HepG2 (cell line): Measurements from ENCODE around the gene CCL13. TPM values are rescaled to one million over a fixed set of nuclear protein-coding genes. Genes with fewer than 3 reads are reported as not detected.

Experiments
- BHLHE40 ChIP-seq: IDR thresholded peaks from 2 replicates; pipeline ENCODE4 v1.6.1; 2011; ENCODE audit warnings: low read length, improper control_type of control experiment
- NAIF1 ChIP-seq: sonication (generic); formaldehyde crosslinking; IDR thresholded peaks from 2 replicates; pipeline ENCODE4 v1.5.0; 2020; ENCODE audit warnings: mild to moderate bottlenecking, missing genetic modification reagents, borderline replicate concordance
- YEATS4 ChIP-seq: sonication (generic); formaldehyde crosslinking; IDR thresholded peaks from 2 replicates; pipeline ENCODE4 v1.4.0; 2020; ENCODE audit warnings: missing genetic modification reagents, borderline replicate concordance
- ZNF256 ChIP-seq: sonication (generic); formaldehyde crosslinking; conservative IDR thresholded peaks from 2 replicates; pipeline ENCODE4 v1.4.0; 2020; ENCODE audit warnings: missing genetic modification reagents
- ZNF770 ChIP-seq: sonication (generic); formaldehyde crosslinking; IDR thresholded peaks from 2 replicates; pipeline ENCODE4 v1.5.0; 2020; ENCODE audit warnings: mild to moderate bottlenecking, missing genetic modification reagents
- polyA plus RNA-seq, 8 experiments: library from polyadenylated mRNA; depleted of rRNA in 3 of 8; stranded (reverse) in 7 of 8; unstranded in 1 of 8; fragments of >200 nt; fragmentation: Illumina TruSeq in 4 of 8; extraction: Trizol in 4 of 8; gene quantifications; 2 replicates each; pipeline versions ENCODE4 v1.2.1 to v1.2.3, GENCODE V29; 2011 to 2016; ENCODE audit warnings: low read depth in 4 of 8, missing spikeins in 1 of 8, mixed read lengths in 1 of 8; ENCODE audit not compliant: insufficient read depth in 1 of 8
- total RNA-seq, 5 experiments: library from RNA; depleted of rRNA; stranded (reverse); fragments of >200 nt; fragmentation: Illumina TruSeq; extraction: Trizol; gene quantifications; 2 replicates each; pipeline ENCODE4 v1.2.3, GENCODE V29; 2016; ENCODE audit warnings: low read depth in 1 of 5
- TF ChIP-seq, protein P1 (sequence below): IDR thresholded peaks from 2 replicates; pipeline ENCODE4 v1.6.1; 2016; ENCODE audit warnings: missing compliant biosample characterization, missing genetic modification reagents, borderline replicate concordance
- TF ChIP-seq, protein P2 (sequence below): sonication (generic); formaldehyde crosslinking; IDR thresholded peaks from 2 replicates; pipeline ENCODE4 v1.5.1; 2020; ENCODE audit warnings: mild to moderate bottlenecking, missing genetic modification reagents, moderate library complexity

Gene CCL13
- total and polyA plus RNA-seq, 2 of the 13 experiments (the other 11 are each of a cell fraction or from before 2014, with no cell fraction given): not detected

- TF ChIP-seq, protein P1, sequence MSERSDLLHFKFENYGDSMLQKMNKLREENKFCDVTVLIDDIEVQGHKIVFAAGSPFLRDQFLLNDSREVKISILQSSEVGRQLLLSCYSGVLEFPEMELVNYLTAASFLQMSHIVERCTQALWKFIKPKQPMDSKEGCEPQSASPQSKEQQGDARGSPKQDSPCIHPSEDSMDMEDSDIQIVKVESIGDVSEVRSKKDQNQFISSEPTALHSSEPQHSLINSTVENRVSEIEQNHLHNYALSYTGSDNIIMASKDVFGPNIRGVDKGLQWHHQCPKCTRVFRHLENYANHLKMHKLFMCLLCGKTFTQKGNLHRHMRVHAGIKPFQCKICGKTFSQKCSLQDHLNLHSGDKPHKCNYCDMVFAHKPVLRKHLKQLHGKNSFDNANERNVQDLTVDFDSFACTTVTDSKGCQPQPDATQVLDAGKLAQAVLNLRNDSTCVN (CRISPR knock-in tag): no peak
- TF ChIP-seq NAIF1 (CRISPR knock-in tag): no peak
- no peak for TF ChIP-seq ZNF770 (CRISPR knock-in tag)
- no peak for TF ChIP-seq ZNF256 (CRISPR knock-in tag)
- TF ChIP-seq BHLHE40: no peak
- no peak for TF ChIP-seq YEATS4
- TF ChIP-seq, protein P2, sequence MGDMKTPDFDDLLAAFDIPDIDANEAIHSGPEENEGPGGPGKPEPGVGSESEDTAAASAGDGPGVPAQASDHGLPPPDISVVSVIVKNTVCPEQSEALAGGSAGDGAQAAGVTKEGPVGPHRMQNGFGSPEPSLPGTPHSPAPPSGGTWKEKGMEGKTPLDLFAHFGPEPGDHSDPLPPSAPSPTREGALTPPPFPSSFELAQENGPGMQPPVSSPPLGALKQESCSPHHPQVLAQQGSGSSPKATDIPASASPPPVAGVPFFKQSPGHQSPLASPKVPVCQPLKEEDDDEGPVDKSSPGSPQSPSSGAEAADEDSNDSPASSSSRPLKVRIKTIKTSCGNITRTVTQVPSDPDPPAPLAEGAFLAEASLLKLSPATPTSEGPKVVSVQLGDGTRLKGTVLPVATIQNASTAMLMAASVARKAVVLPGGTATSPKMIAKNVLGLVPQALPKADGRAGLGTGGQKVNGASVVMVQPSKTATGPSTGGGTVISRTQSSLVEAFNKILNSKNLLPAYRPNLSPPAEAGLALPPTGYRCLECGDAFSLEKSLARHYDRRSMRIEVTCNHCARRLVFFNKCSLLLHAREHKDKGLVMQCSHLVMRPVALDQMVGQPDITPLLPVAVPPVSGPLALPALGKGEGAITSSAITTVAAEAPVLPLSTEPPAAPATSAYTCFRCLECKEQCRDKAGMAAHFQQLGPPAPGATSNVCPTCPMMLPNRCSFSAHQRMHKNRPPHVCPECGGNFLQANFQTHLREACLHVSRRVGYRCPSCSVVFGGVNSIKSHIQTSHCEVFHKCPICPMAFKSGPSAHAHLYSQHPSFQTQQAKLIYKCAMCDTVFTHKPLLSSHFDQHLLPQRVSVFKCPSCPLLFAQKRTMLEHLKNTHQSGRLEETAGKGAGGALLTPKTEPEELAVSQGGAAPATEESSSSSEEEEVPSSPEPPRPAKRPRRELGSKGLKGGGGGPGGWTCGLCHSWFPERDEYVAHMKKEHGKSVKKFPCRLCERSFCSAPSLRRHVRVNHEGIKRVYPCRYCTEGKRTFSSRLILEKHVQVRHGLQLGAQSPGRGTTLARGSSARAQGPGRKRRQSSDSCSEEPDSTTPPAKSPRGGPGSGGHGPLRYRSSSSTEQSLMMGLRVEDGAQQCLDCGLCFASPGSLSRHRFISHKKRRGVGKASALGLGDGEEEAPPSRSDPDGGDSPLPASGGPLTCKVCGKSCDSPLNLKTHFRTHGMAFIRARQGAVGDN (CRISPR knock-in tag): no peak
These were observed 8.5 kb downstream of the CCL13 start (continued) for GRCh38 chr17:34364751-34365150.
